Measurements from ENCODE around the gene MTF2. TPM values are rescaled to one million over a fixed set of nuclear protein-coding genes. Genes with fewer than 3 reads are reported as not detected.

The MTF2 gene
- total RNA-seq, 1 donor from 2014 or later = 56.4 TPM

- Mint-ChIP-seq H3K4me3 (ENCODE audit: unreplicated experiment) (no peak overlapping the region), H3K27me3 (ENCODE audit: low read depth, unreplicated experiment) (no peaks in the 10 kb centered on the region), H3K27ac (ENCODE audit: unreplicated experiment) (no peak overlapping the region), H3K4me1 (ENCODE audit: low read depth, unreplicated experiment) (peaks cover 9% of the 10 kb centered on the region), H3K9me3 (ENCODE audit: unreplicated experiment) (no peaks in the 10 kb centered on the region), H3K36me3 (ENCODE audit: low read depth, unreplicated experiment) (peaks cover 2% of the 10 kb centered on the region)
- peaks cover 100% of the 10 kb centered on the region for H3K79me2 ChIP-seq (ENCODE audit: insufficient read depth, low read length)
- H2AFZ ChIP-seq (ENCODE audit: low read depth, low read length) = no peak overlapping the region
- no peaks in the 10 kb centered on the region for H3K9me3 ChIP-seq (ENCODE audit: insufficient read depth, low read depth, low read length)
- peaks cover 5% of the 10 kb centered on the region for H3K36me3 ChIP-seq (ENCODE audit: insufficient read depth, low read length)
- H3K27ac ChIP-seq (ENCODE audit: low read depth, low read length) = no peak overlapping the region
- peaks cover 60% of the 10 kb centered on the region for H4K20me1 ChIP-seq (ENCODE audit: insufficient read depth, low read length)
- no peak overlapping the region for H3K4me2 ChIP-seq (ENCODE audit: low read length)
- peaks cover 3% of the 10 kb centered on the region for H3K4me1 ChIP-seq (ENCODE audit: insufficient read depth, low read length)
- TF ChIP-seq, protein P1, sequence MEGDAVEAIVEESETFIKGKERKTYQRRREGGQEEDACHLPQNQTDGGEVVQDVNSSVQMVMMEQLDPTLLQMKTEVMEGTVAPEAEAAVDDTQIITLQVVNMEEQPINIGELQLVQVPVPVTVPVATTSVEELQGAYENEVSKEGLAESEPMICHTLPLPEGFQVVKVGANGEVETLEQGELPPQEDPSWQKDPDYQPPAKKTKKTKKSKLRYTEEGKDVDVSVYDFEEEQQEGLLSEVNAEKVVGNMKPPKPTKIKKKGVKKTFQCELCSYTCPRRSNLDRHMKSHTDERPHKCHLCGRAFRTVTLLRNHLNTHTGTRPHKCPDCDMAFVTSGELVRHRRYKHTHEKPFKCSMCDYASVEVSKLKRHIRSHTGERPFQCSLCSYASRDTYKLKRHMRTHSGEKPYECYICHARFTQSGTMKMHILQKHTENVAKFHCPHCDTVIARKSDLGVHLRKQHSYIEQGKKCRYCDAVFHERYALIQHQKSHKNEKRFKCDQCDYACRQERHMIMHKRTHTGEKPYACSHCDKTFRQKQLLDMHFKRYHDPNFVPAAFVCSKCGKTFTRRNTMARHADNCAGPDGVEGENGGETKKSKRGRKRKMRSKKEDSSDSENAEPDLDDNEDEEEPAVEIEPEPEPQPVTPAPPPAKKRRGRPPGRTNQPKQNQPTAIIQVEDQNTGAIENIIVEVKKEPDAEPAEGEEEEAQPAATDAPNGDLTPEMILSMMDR (IDR thresholded peaks at IDR 0.05; ENCODE audit: insufficient read depth, low read depth, low read length) = no peak
- TF ChIP-seq EZH2 (IDR thresholded peaks at IDR 0.05; ENCODE audit: insufficient read depth, low read length) = no peak
- FAIRE-seq (no peak), DNase-seq (ENCODE audit: low read depth) (no peak)
- H3K9ac ChIP-seq (ENCODE audit: low read length) = no peak overlapping the region
- H3K4me3 ChIP-seq (ENCODE audit: insufficient read depth, low read depth, low read length) = no peak overlapping the region
- H3K27me3 ChIP-seq (ENCODE audit: insufficient read depth, low read length) = no peaks in the 10 kb centered on the region
Observed at GRCh38 chr1:93087532-93087931, 8.4 kb downstream of the MTF2 start.

GRCh38 chr1:93093332-93094006 is 14.4 kb downstream of the MTF2 start:
- no peak overlapping the region for H3K4me2 ChIP-seq (ENCODE audit: low read length)
- Mint-ChIP-seq H3K9me3 (ENCODE audit: unreplicated experiment) (no peaks in the 10 kb centered on the region), H3K27me3 (ENCODE audit: low read depth, unreplicated experiment) (no peaks in the 10 kb centered on the region), H3K27ac (ENCODE audit: unreplicated experiment) (no peak overlapping the region), H3K4me3 (ENCODE audit: unreplicated experiment) (no peak overlapping the region), H3K4me1 (ENCODE audit: low read depth, unreplicated experiment) (peaks cover 7% of the 10 kb centered on the region), H3K36me3 (ENCODE audit: low read depth, unreplicated experiment) (no peaks in the 10 kb centered on the region)
- no peak overlapping the region for H3K4me3 ChIP-seq (ENCODE audit: insufficient read depth, low read depth, low read length)
- no peak overlapping the region for H3K27ac ChIP-seq (ENCODE audit: low read depth, low read length)
- no peaks in the 10 kb centered on the region for H3K4me1 ChIP-seq (ENCODE audit: insufficient read depth, low read length)
- no peaks in the 10 kb centered on the region for H3K36me3 ChIP-seq (ENCODE audit: insufficient read depth, low read length)
- H3K27me3 ChIP-seq (ENCODE audit: insufficient read depth, low read length) = no peaks in the 10 kb centered on the region
- TF ChIP-seq, protein P1 (IDR thresholded peaks at IDR 0.05; ENCODE audit: insufficient read depth, low read depth, low read length) = no peak
- TF ChIP-seq EZH2 (IDR thresholded peaks at IDR 0.05; ENCODE audit: insufficient read depth, low read length) = no peak
- no peak overlapping the region for H2AFZ ChIP-seq (ENCODE audit: low read depth, low read length)
- FAIRE-seq (no peak), DNase-seq (ENCODE audit: low read depth) (no peak)
- H3K9me3 ChIP-seq (ENCODE audit: insufficient read depth, low read depth, low read length) = no peaks in the 10 kb centered on the region
- no peak overlapping the region for H3K9ac ChIP-seq (ENCODE audit: low read length)
- peaks cover 100% of the 10 kb centered on the region for H3K79me2 ChIP-seq (ENCODE audit: insufficient read depth, low read length)
- peaks cover 61% of the 10 kb centered on the region for H4K20me1 ChIP-seq (ENCODE audit: insufficient read depth, low read length)
